NCI-H345 treated with DMSO at 0.1 percent for 48 hours (cell line): Measurements from ENCODE around the gene MIER3.
A peak's percentile ranks its signal among the peaks of the same experiment; 100 is the strongest.
"Not testable (repeated sequence)": the region's sequence is repeated elsewhere in the genome, so short reads cannot be mapped to it uniquely, and the experiment has no call there.

Source experiments
- DNase-seq: peaks from one replicate; lab custom pipeline; 2025; ENCODE audit not compliant: unreplicated experiment; lab: John Stamatoyannopoulos, UW

MIER3 gene

GRCh38 chr5:56951946-56952691 is at the start of gene MIER3:
TSS of gene MIER3 (minus strand) at chr5:56952123. CDS start at chr5:56952102, 21 bp downstream.
- peak; percentile 23 for DNase-seq

- DNase-seq = no peak
Observed at GRCh38 chr5:56995596-56995995, 43.7 kb upstream of the MIER3 start.

GRCh38 chr5:56993241-56993640 is 41.3 kb upstream of the MIER3 start:
- DNase-seq = no peak

- DNase-seq = no peak
Observed at GRCh38 chr5:56989676-56990075, 37.8 kb upstream of the MIER3 start.

- DNase-seq = no peak
Observed at GRCh38 chr5:56988490-56988889, 36.6 kb upstream of the MIER3 start.

GRCh38 chr5:56987171-56987570 is 35.2 kb upstream of the MIER3 start:
- DNase-seq = no peak

- DNase-seq = no peak
Observed at GRCh38 chr5:56986626-56986947, 34.7 kb upstream of the MIER3 start.

- no peak for DNase-seq
Observed at GRCh38 chr5:56985936-56986625, 34.2 kb upstream of the MIER3 start.

GRCh38 chr5:56984445-56984844 is 32.5 kb upstream of the MIER3 start:
- DNase-seq = no peak

- no peak for DNase-seq
Observed at GRCh38 chr5:56983593-56984361, 31.9 kb upstream of the MIER3 start.

- DNase-seq = no peak
Observed at GRCh38 chr5:56981548-56982315, 29.8 kb upstream of the MIER3 start.

GRCh38 chr5:56979968-56980367 is 28.0 kb upstream of the MIER3 start:
- no peak for DNase-seq

GRCh38 chr5:56979526-56979925 is 27.6 kb upstream of the MIER3 start:
- not testable (repeated sequence) for DNase-seq

GRCh38 chr5:56977822-56978221 is 25.9 kb upstream of the MIER3 start:
- DNase-seq = no peak

- DNase-seq = no peak
Observed at GRCh38 chr5:56977021-56977420, 25.1 kb upstream of the MIER3 start.

GRCh38 chr5:56974241-56974640 is 22.3 kb upstream of the MIER3 start:
- DNase-seq = no peak

GRCh38 chr5:56973473-56973872 is 21.6 kb upstream of the MIER3 start:
- DNase-seq = no peak

GRCh38 chr5:56971275-56971674 is 19.4 kb upstream of the MIER3 start:
- no peak for DNase-seq

- no peak for DNase-seq
Observed at GRCh38 chr5:56964173-56964572, 12.2 kb upstream of the MIER3 start.

- DNase-seq = no peak
Observed at GRCh38 chr5:56963246-56963645, 11.3 kb upstream of the MIER3 start.

- no peak for DNase-seq
Observed at GRCh38 chr5:56962286-56962685, 10.4 kb upstream of the MIER3 start.
